ENCODE measurements around the gene PRKCZ.

- TF ChIP-seq, protein P1, sequence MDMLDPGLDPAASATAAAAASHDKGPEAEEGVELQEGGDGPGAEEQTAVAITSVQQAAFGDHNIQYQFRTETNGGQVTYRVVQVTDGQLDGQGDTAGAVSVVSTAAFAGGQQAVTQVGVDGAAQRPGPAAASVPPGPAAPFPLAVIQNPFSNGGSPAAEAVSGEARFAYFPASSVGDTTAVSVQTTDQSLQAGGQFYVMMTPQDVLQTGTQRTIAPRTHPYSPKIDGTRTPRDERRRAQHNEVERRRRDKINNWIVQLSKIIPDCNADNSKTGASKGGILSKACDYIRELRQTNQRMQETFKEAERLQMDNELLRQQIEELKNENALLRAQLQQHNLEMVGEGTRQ (IDR thresholded peaks at IDR 0.05; ENCODE audit: low read depth, low read length): no peak
- TF ChIP-seq MXI1 (IDR thresholded peaks at IDR 0.05; ENCODE audit: borderline replicate concordance, low read depth, low read length) (no peak), CHD1 (IDR thresholded peaks at IDR 0.05; ENCODE audit: low read depth, low read length) (no peak), RCOR1 (IDR thresholded peaks at IDR 0.05; ENCODE audit: insufficient replicate concordance, low read length) (no peak), MAFK (IDR thresholded peaks at IDR 0.05; ENCODE audit: low read depth, low read length) (no peak)
- TF ChIP-seq, protein P2, sequence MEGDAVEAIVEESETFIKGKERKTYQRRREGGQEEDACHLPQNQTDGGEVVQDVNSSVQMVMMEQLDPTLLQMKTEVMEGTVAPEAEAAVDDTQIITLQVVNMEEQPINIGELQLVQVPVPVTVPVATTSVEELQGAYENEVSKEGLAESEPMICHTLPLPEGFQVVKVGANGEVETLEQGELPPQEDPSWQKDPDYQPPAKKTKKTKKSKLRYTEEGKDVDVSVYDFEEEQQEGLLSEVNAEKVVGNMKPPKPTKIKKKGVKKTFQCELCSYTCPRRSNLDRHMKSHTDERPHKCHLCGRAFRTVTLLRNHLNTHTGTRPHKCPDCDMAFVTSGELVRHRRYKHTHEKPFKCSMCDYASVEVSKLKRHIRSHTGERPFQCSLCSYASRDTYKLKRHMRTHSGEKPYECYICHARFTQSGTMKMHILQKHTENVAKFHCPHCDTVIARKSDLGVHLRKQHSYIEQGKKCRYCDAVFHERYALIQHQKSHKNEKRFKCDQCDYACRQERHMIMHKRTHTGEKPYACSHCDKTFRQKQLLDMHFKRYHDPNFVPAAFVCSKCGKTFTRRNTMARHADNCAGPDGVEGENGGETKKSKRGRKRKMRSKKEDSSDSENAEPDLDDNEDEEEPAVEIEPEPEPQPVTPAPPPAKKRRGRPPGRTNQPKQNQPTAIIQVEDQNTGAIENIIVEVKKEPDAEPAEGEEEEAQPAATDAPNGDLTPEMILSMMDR (conservative IDR thresholded peaks at IDR 0.05; ENCODE audit: low read depth, low read length): no peak
Measured at GRCh38 chr1:2019172-2019543, 31.1 kb upstream of the PRKCZ start, which contains the start of gene GABRD.
